OCI-LY3 (cell line): ENCODE results near the gene TTLL9.

ENCODE experiments used
- H2AFZ ChIP-seq: fragments of 200-600, 300-600 bp; shearing (Covaris generic); 2 replicates; pipeline ENCODE4 v1.6.0; 2014; ENCODE audit warnings: antibody characterized with exemption, low read depth, low read length
- H3K27ac ChIP-seq: fragments of 200-600, 300-600 bp; sonication (generic); 2 replicates; pipeline ENCODE4 v1.5.1; 2014; ENCODE audit warnings: mild to moderate bottlenecking, low read length, moderate library complexity, mixed read lengths
- H3K27me3 ChIP-seq: fragments of 200-600, 300-600 bp; sonication (generic); 2 replicates; pipeline ENCODE4 v1.6.1; 2014; ENCODE audit warnings: low read depth, low read length, mixed read lengths
- H3K36me3 ChIP-seq: fragments of 200-600, 300-600 bp; sonication (generic); replicated peaks from 2 replicates; pipeline ENCODE3; 2014; ENCODE audit warnings: low read depth, low read length, mixed read lengths
- H3K4me1 ChIP-seq: fragments of 300-600, 200-600 bp; sonication (generic); 2 replicates; pipeline ENCODE4 v1.6.1; 2014; ENCODE audit warnings: low read length, mixed read lengths
- H3K4me2 ChIP-seq: fragments of 200-600, 300-600 bp; sonication (generic); 2 replicates; pipeline ENCODE4 v1.6.1; 2014; ENCODE audit warnings: low read length, mixed read lengths
- H3K4me3 ChIP-seq: fragments of 300-600, 200-600 bp; sonication (generic); 2 replicates; pipeline ENCODE4 v1.5.1; 2014; ENCODE audit warnings: antibody characterized with exemption, mild to moderate bottlenecking, low read length, moderate library complexity
- H3K79me2 ChIP-seq: fragments of 300-600, 200-600 bp; shearing (Covaris generic); 2 replicates; pipeline ENCODE4 v1.6.1; 2014; ENCODE audit warnings: mild to moderate bottlenecking, low read length, mixed read lengths
- H3K9ac ChIP-seq: fragments of 300-600, 200-600 bp; shearing (Covaris generic); 2 replicates; pipeline ENCODE4 v1.6.0; 2014; ENCODE audit warnings: mild to moderate bottlenecking, low read length, moderate library complexity
- H3K9me3 ChIP-seq: fragments of 200-600, 300-600 bp; shearing (Covaris generic); 2 replicates; pipeline ENCODE4 v1.6.1; 2014; ENCODE audit warnings: low read length, mixed read lengths; ENCODE audit not compliant: insufficient read depth
- H4K20me1 ChIP-seq: fragments of 200-600, 300-600 bp; sonication (generic); 2 replicates; pipeline ENCODE4 v1.6.1; 2016; ENCODE audit warnings: low read length, mixed read lengths; ENCODE audit not compliant: insufficient read depth
- EZH2phosphoT487 ChIP-seq: fragments of 200-600 bp; shearing (Covaris generic); IDR thresholded peaks from 2 replicates; pipeline ENCODE4 v1.6.1; 2018; ENCODE audit warnings: antibody characterized with exemption, mixed run types, low read depth
- TF ChIP-seq, protein P1 (sequence below): fragments of 200-600, 300-600 bp; sonication (generic); IDR thresholded peaks from 2 replicates; pipeline ENCODE4 v1.5.1; 2014; ENCODE audit warnings: antibody characterized with exemption, low read length, low read depth

Gene TTLL9

DNA sequence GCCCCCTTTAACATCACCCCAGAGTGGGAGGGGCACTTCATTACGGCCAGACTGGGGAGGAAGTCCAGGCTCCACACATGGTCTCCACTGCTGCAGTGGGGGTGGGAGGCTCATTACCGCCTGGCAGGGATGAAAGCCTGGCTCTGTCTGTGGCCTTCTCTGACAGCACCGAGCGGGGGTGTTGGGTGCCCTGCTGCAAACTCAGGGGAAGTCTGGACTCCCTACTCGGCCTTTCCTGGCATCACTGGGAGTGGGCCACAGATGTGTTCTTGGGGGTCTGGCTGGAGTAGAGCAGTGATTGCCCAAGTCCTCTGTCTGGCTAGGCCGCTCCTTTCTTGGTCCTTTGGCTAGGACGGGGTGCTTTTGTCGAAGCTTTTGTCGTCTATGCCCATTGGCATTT, 27.1 kb downstream of the TTLL9 start:
- Histone ChIP-seq H3K36me3 (no peaks in the 10 kb centered on the region), H3K4me2 (no peak overlapping the region), H4K20me1 (no peaks in the 10 kb centered on the region), H3K4me1 (peaks cover 10% of the 10 kb centered on the region), H3K9ac (no peak overlapping the region), H2AFZ (no peak overlapping the region), H3K27me3 (no peaks in the 10 kb centered on the region), H3K79me2 (no peaks in the 10 kb centered on the region), H3K9me3 (no peaks in the 10 kb centered on the region), H3K27ac (no peak overlapping the region), H3K4me3 (no peak overlapping the region)
- TF ChIP-seq EZH2phosphoT487: no peak
- TF ChIP-seq, protein P1, sequence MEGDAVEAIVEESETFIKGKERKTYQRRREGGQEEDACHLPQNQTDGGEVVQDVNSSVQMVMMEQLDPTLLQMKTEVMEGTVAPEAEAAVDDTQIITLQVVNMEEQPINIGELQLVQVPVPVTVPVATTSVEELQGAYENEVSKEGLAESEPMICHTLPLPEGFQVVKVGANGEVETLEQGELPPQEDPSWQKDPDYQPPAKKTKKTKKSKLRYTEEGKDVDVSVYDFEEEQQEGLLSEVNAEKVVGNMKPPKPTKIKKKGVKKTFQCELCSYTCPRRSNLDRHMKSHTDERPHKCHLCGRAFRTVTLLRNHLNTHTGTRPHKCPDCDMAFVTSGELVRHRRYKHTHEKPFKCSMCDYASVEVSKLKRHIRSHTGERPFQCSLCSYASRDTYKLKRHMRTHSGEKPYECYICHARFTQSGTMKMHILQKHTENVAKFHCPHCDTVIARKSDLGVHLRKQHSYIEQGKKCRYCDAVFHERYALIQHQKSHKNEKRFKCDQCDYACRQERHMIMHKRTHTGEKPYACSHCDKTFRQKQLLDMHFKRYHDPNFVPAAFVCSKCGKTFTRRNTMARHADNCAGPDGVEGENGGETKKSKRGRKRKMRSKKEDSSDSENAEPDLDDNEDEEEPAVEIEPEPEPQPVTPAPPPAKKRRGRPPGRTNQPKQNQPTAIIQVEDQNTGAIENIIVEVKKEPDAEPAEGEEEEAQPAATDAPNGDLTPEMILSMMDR: no peak

DNA sequence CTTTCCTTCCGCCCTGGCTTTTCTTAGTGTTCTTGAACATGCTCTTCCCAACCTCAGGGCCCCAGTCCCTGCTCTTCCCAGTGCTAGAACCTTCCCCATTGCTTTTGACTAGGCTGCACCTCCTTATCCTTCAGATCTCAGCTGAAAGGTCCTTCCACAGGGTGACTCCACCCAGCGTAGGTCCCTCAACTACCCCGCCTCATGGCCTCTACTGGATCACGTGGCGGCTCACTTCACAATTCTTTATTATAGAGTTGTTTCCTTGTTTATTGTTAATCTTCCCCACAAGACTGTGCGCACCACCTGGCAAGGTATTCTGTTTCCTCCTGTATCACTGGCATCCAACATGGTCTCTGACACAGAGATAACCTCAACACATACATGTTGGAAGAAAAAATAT, 31.2 kb downstream of the TTLL9 start:
- no peaks in the 10 kb centered on the region for H3K27me3 ChIP-seq
- H4K20me1 ChIP-seq: no peaks in the 10 kb centered on the region
- H3K36me3 ChIP-seq: no peaks in the 10 kb centered on the region
- no peak overlapping the region for H3K9ac ChIP-seq
- H3K27ac ChIP-seq: no peak overlapping the region
- no peak for TF ChIP-seq EZH2phosphoT487
- TF ChIP-seq, protein P1: no peak
- H2AFZ ChIP-seq: no peak overlapping the region
- no peak overlapping the region for H3K4me3 ChIP-seq
- H3K4me1 ChIP-seq: peaks cover 3% of the 10 kb centered on the region; the same call in 1 of the 2 replicates
- no peak overlapping the region for H3K4me2 ChIP-seq
- no peaks in the 10 kb centered on the region for H3K79me2 ChIP-seq
- no peaks in the 10 kb centered on the region for H3K9me3 ChIP-seq

DNA sequence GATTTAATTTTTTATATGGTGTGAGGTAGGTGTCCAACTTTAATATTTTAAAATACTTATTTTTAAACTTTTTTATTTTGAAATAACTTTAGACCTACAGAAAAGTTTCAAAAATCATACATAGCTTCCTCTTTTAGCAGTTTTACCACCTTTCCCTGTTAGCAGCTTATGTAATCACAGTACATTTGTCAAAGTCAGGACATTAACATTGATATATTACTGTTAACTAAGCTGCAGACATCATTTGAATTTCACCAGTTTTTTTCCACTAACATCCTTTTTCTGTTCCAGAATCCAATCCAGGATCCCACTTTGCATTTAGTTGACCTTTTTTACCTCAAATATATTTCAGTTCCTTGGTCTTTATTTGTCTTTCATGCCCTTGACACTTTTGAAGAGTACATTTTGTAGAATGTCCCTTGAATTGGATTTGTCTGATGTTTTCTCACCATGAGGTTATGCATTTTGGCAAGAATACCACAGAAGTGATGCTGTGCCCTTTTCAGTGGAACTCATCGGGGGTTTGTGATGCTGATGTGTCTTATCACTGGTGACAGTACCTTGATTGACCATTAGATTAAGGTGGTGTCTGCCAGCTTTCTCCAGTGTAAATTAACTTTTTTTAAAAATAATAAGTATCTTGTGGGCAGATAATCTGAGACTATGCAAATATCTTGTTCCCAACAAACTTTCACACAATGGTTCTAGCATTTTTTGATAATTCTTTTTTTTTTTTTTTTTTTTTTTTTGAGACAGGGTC, 33.4 kb downstream of the TTLL9 start:
- H3K27ac ChIP-seq: no peak overlapping the region
- no peaks in the 10 kb centered on the region for H4K20me1 ChIP-seq
- no peaks in the 10 kb centered on the region for H3K27me3 ChIP-seq
- H3K36me3 ChIP-seq: no peaks in the 10 kb centered on the region
- H3K9me3 ChIP-seq: no peaks in the 10 kb centered on the region
- no peak overlapping the region for H3K4me2 ChIP-seq
- H3K4me3 ChIP-seq: no peak overlapping the region
- peaks cover 3% of the 10 kb centered on the region; the same call in 1 of the 2 replicates for H3K4me1 ChIP-seq
- TF ChIP-seq EZH2phosphoT487: no peak
- TF ChIP-seq, protein P1: no peak
- H3K9ac ChIP-seq: no peak overlapping the region
- H2AFZ ChIP-seq: no peak overlapping the region
- no peaks in the 10 kb centered on the region for H3K79me2 ChIP-seq

DNA sequence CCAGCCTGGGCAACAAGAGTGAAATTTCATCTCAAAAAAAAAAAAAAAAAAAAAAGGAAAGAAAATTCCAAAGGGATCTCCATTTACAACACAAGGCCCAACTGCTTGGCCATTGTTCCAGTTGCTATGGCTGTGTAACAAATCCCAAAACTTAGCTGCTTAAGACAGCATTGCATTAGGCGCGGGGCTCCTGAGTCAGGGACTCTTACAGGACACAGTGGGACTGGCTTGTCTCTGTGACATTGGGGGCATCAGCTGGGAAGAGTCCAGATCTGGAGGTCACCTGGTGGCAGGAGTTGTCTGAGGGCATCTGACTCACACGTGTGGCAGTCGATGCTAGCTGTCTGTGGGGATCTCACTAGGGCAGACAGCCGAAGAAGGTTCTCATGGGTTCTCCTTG, 35.6 kb downstream of the TTLL9 start:
- Histone ChIP-seq H3K4me1 (peaks cover 3% of the 10 kb centered on the region; the same call in 1 of the 2 replicates), H2AFZ (no peak overlapping the region), H3K27me3 (no peaks in the 10 kb centered on the region), H3K9me3 (no peaks in the 10 kb centered on the region), H3K9ac (no peak overlapping the region), H3K79me2 (no peaks in the 10 kb centered on the region), H3K4me2 (no peak overlapping the region), H4K20me1 (no peaks in the 10 kb centered on the region), H3K4me3 (no peak overlapping the region), H3K36me3 (no peaks in the 10 kb centered on the region), H3K27ac (no peak overlapping the region)
- TF ChIP-seq, protein P1: no peak
- no peak for TF ChIP-seq EZH2phosphoT487
